Measurements from ENCODE around the gene GDI2. TPM values are rescaled to one million over a fixed set of nuclear protein-coding genes. Genes with fewer than 3 reads are reported as not detected.
A peak's percentile ranks its signal among the peaks of the same experiment; 100 is the strongest.

Gene GDI2
- total RNA-seq, 1 donor from 2014 or later, result 174 TPM

GRCh38 chr10:5814110-5815107 lies 1.2 kb upstream of the GDI2 start:
- intact Hi-C loops (cut with DNase I), result loop anchor here (10.0 kb wide), 2 partner anchors 60 to 130 kb away; partner anchors contain the start of gene TASOR2
- DNase-seq (ENCODE audit: extremely low spot score in 2 of 2), result no peak

GRCh38 chr10:5813091-5813340 lies 218 bp downstream of the GDI2 start:
- intact Hi-C loops (cut with DNase I), result loop anchor here (10.0 kb wide), 2 partner anchors 62 to 128 kb away; partner anchors contain the start of gene TASOR2
- no peak for DNase-seq (ENCODE audit: extremely low spot score in 2 of 2)
- H3K4me1 ChIP-seq, result peaks cover 52% of the 10 kb centered on the region

More at GRCh38 chr10:5814110-5815107, 1.2 kb upstream of the GDI2 start:
- Histone ChIP-seq H3K36me3 (no peaks in the 10 kb centered on the region), H3K27ac (peak overlapping the region; percentile 99), H3K9me3 (no peaks in the 10 kb centered on the region), H3K4me1 (peaks cover 41% of the 10 kb centered on the region), H3K27me3 (no peaks in the 10 kb centered on the region), H3K4me3 (peak overlapping the region; percentile 91 to 100)
- TF ChIP-seq POLR2AphosphoS5 (IDR thresholded peaks at IDR 0.05; ENCODE audit: insufficient read depth in 1 of 2, low read depth in 1 of 2) (no peak), CTCF (IDR thresholded peaks at IDR 0.05) (no peak), POLR2A (IDR thresholded peaks at IDR 0.05) (no peak)

GRCh38 chr10:5812283-5813090 lies 747 bp downstream of the GDI2 start:
- H3K36me3 ChIP-seq, result no peaks in the 10 kb centered on the region
- DNase-seq (ENCODE audit: extremely low spot score in 2 of 2), result peak in 1 of 2 donors; percentile 85
- TF ChIP-seq POLR2AphosphoS5 (IDR thresholded peaks at IDR 0.05; ENCODE audit: insufficient read depth in 1 of 2, low read depth in 1 of 2), result no peak
- TF ChIP-seq POLR2A (IDR thresholded peaks at IDR 0.05), result no peak
- TF ChIP-seq CTCF (IDR thresholded peaks at IDR 0.05), result no peak
- peaks cover 57% of the 10 kb centered on the region for H3K4me1 ChIP-seq
- peak overlapping the region; percentile 91 to 100 for H3K4me3 ChIP-seq
- peak overlapping the region; percentile 99 for H3K27ac ChIP-seq
- H3K9me3 ChIP-seq, result no peaks in the 10 kb centered on the region
- intact Hi-C loops (cut with DNase I), result loop anchor here (10.0 kb wide), 2 partner anchors 62 to 128 kb away; partner anchors contain the start of gene TASOR2
- no peaks in the 10 kb centered on the region for H3K27me3 ChIP-seq

More at GRCh38 chr10:5813091-5813340, 218 bp downstream of the GDI2 start:
- Histone ChIP-seq H3K36me3 (no peaks in the 10 kb centered on the region), H3K27ac (peak overlapping the region; percentile 99), H3K9me3 (no peaks in the 10 kb centered on the region), H3K27me3 (no peaks in the 10 kb centered on the region), H3K4me3 (peak overlapping the region; percentile 91 to 100)
- TF ChIP-seq POLR2A (IDR thresholded peaks at IDR 0.05) (no peak), POLR2AphosphoS5 (IDR thresholded peaks at IDR 0.05; ENCODE audit: insufficient read depth in 1 of 2, low read depth in 1 of 2) (no peak), CTCF (IDR thresholded peaks at IDR 0.05) (no peak)

GRCh38 chr10:5811387-5811821 lies 1.8 kb downstream of the GDI2 start:
- no peaks in the 10 kb centered on the region for H3K27me3 ChIP-seq
- intact Hi-C loops (cut with DNase I), result loop anchor here (10.0 kb wide), 2 partner anchors 63 to 127 kb away; partner anchors contain the start of gene TASOR2
- H3K4me3 ChIP-seq, result peak overlapping the region; percentile 21 to 100
- peaks cover 66% of the 10 kb centered on the region for H3K4me1 ChIP-seq
- no peak for DNase-seq (ENCODE audit: extremely low spot score in 2 of 2)
- H3K27ac ChIP-seq, result peak overlapping the region; percentile 99
- no peaks in the 10 kb centered on the region for H3K36me3 ChIP-seq
- no peaks in the 10 kb centered on the region for H3K9me3 ChIP-seq
- TF ChIP-seq POLR2A (IDR thresholded peaks at IDR 0.05) (no peak), POLR2AphosphoS5 (IDR thresholded peaks at IDR 0.05; ENCODE audit: insufficient read depth in 1 of 2, low read depth in 1 of 2) (no peak), CTCF (IDR thresholded peaks at IDR 0.05) (no peak)
